Tibial artery (tissue), 4 donors: Measurements from ENCODE around the gene TTC21A.
A peak's percentile ranks its signal among the peaks of the same experiment; 100 is the strongest.

Experiments used
- DNase-seq, 2 donors: peaks; one replicate each; pipeline ENCODE4 v3.0.0-alpha.2; 2019
- H3K27ac ChIP-seq, 2 donors: fragments of 200-600 bp; sonication (generic) in 1 of 2; 1 replicate in 1 of 2; 2 replicates in 1 of 2; pipeline ENCODE4 v1.5.1; 2018 to 2019; ENCODE audit warnings: mild to moderate bottlenecking in 1 of 2
- H3K27me3 ChIP-seq, 2 donors: fragments of 200-600 bp; sonication (generic) in 1 of 2; one replicate each; pipeline versions ENCODE4 v1.5.1 to v1.6.0; 2016 to 2019
- H3K36me3 ChIP-seq, 3 donors: fragments of 200-600 bp; sonication (generic) in 2 of 3; one replicate each; pipeline ENCODE4 v1.5.1; 2016 to 2019; ENCODE audit warnings: mild to moderate bottlenecking in 2 of 3
- H3K4me1 ChIP-seq, 4 donors: fragments of 200-600 bp; sonication (generic) in 2 of 4; 1 replicate in 3 of 4; 2 replicates in 1 of 4; pipeline ENCODE4 v1.5.1; 2016 to 2019
- H3K4me3 ChIP-seq, 2 donors: fragments of 200-600 bp; sonication (generic) in 1 of 2; 1 replicate in 1 of 2; 2 replicates in 1 of 2; pipeline ENCODE4 v1.5.1; 2018 to 2019; ENCODE audit warnings: mild to moderate bottlenecking in 2 of 2
- H3K9me3 ChIP-seq, 3 donors: fragments of 200-600 bp; sonication (generic) in 1 of 3; one replicate each; pipeline ENCODE4 v1.5.1; 2016 to 2019
- intact Hi-C: fragments of 100-400 bp; cut with DNase I; formaldehyde crosslinking; loops from one replicate; pipeline ENCODE4 v1.15.0; 2023; ENCODE audit warnings: low total_unique reads
- TF ChIP-seq, protein P1 (sequence below), 2 experiments: fragments of 200-600 bp in 1 of 2; fragments of 450-650 bp in 1 of 2; IDR thresholded peaks; one replicate each; pipeline ENCODE4 v1.5.1; 2017 to 2019; ENCODE audit warnings: antibody characterized with exemption in 2 of 2, mild to moderate bottlenecking in 1 of 2, moderate library complexity in 1 of 2

Gene TTC21A

DNA sequence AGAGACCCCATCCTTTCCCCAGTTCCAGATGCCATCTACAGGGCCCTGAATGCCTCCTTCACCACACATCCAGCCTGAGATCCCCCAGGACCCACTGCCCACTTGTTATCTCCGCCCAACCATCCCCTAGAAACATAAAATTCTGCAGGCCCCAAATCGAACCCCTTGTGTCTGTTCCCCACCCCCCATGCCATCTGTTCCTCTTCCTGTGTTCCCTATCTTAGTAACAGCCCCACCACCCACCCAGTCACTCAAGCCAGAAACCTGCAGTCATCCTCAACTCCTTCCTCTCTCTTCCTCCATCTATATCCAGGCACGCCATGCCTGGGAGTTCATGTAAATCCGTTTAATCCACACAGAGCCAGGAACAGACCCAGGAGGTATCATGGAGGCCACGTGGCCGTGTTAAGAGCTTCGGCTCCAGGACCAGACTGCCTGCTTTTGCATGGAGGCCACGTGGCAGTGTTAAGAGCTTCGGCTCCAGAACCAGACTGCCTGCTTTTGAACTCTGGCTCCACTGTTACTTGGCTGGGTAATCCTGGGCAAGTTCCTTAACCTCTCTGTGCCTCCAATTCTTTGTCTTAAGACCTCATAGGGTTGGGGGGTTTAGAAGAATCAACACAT, 41.1 kb downstream of the TTC21A start:
- no peaks in the 10 kb centered on the region for H3K27me3 ChIP-seq
- TF ChIP-seq, protein P1, sequence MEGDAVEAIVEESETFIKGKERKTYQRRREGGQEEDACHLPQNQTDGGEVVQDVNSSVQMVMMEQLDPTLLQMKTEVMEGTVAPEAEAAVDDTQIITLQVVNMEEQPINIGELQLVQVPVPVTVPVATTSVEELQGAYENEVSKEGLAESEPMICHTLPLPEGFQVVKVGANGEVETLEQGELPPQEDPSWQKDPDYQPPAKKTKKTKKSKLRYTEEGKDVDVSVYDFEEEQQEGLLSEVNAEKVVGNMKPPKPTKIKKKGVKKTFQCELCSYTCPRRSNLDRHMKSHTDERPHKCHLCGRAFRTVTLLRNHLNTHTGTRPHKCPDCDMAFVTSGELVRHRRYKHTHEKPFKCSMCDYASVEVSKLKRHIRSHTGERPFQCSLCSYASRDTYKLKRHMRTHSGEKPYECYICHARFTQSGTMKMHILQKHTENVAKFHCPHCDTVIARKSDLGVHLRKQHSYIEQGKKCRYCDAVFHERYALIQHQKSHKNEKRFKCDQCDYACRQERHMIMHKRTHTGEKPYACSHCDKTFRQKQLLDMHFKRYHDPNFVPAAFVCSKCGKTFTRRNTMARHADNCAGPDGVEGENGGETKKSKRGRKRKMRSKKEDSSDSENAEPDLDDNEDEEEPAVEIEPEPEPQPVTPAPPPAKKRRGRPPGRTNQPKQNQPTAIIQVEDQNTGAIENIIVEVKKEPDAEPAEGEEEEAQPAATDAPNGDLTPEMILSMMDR (IDR thresholded peaks at IDR 0.05): no peak
- peak in 1 of 2 donors; percentile 61 for DNase-seq
- peaks cover 18 to 31% (median 31%) of the 10 kb centered on the region in 3 donors for H3K36me3 ChIP-seq
- H3K9me3 ChIP-seq: no peaks in the 10 kb centered on the region
- H3K4me3 ChIP-seq: peak overlapping the region; percentile 21 to 42
- H3K27ac ChIP-seq: peak overlapping the region; percentile 98 to 100
- peaks cover 0 to 78% (median 64%) of the 10 kb centered on the region in 4 donors for H3K4me1 ChIP-seq
- intact Hi-C loops: no loop called here

DNA sequence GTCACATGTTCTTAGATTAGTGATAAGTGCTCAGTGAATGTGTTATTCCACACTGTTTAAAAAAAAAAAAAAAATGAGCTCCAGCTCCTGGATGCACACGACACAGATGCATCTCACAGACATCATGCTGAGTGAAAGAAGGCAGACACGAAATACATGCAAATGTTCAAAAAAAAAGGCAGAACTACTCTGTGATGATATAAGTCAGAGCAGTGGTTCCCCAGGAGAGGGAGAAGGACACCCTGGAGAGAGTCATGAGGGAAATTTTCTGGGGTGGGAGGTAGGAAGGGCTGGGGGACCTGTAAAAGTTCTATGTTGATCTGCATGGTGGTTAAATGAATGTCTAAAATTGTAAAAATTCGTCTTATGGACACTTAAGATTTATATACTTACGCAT, 41.6 kb downstream of the TTC21A start:
- Histone ChIP-seq H3K9me3 (no peaks in the 10 kb centered on the region), H3K36me3 (peaks cover 13 to 26% (median 26%) of the 10 kb centered on the region in 3 donors), H3K4me1 (peaks cover 0 to 76% (median 67%) of the 10 kb centered on the region in 4 donors), H3K27ac (peak overlapping the region; percentile 98 to 100), H3K27me3 (no peaks in the 10 kb centered on the region), H3K4me3 (peak overlapping the region in 1 of 2 donors; percentile 94)
- no peak for DNase-seq
- TF ChIP-seq, protein P1 (IDR thresholded peaks at IDR 0.05): no peak
- intact Hi-C loops: no loop called here

DNA sequence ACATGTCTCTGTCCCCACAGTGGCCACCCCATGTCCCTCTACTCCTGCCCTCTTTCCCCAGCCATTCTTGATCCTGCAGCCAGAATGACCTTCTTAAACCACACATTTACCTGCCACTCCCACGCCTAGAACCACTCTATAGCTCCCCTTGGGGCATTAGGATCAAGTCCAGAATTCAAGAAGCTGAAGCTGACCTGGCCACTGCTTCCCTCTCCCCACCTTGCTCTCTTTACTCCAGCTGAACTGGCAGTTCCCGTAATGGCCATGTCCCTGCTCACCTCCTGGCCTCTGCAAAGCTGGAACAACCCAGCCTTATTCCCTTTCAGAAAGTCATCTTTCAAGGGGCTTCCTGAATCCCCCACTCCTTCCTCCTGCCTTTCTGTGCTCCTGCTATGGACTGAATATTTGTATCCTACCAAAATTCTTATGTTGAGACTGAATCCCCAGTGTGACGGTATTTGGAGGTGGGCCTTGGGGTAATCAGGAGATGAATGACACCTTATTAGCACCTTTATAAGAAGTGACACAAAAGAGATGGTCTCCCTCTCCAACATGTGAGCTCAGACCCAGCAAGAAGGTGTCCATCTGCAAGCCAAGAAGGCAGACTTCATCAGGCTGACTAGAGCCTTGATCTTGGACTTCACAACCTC, 42.1 kb downstream of the TTC21A start:
- TF ChIP-seq, protein P1 (IDR thresholded peaks at IDR 0.05): no peak
- Histone ChIP-seq H3K9me3 (no peaks in the 10 kb centered on the region), H3K4me3 (peak overlapping the region in 1 of 2 donors; percentile 94)

DNA sequence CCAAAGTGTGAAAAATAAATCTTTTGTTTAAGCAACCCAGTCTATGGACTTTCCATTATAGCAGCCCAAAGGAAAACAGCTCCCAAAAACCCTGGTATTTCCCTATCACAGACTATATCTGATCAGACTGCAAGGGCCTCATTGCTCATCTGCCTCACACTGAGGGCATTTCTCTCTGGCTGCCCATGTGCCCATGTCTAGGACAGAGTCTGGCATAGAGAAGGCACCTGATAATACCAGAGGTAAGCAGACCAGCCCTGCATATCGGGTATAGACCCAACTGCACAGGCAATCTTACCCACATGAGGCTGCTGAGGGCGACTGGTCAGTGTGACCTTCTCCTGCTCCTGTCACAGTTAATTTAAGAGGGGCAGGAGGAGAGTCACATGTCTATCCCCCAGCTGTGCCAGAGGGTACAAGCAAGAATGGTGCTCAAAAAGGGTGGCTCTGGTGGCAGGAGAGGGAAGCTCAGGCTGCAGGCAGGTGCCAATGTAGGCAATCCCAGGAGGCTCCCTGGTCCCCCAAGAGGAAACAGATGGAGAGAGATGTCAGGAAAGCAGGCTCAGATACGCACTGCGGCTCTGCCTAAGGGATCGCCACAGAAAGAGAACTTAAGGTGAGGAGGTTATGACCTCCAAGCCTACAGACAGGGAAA, 42.8 kb downstream of the TTC21A start:
- Histone ChIP-seq H3K9me3 (no peaks in the 10 kb centered on the region), H3K4me1 (peaks cover 0 to 80% (median 68%) of the 10 kb centered on the region in 4 donors), H3K4me3 (peak overlapping the region; percentile 86 to 94), H3K27me3 (no peaks in the 10 kb centered on the region), H3K36me3 (peaks cover under 1 to 13% (median 13%) of the 10 kb centered on the region in 3 donors), H3K27ac (peak overlapping the region; percentile 98 to 100)
- intact Hi-C loops: no loop called here
- TF ChIP-seq, protein P1 (IDR thresholded peaks at IDR 0.05): peak; percentile 17 to 21
- DNase-seq: peak in 1 of 2 donors; percentile 68

More for the DNA sequence above, 42.1 kb downstream of the TTC21A start:
- Histone ChIP-seq H3K36me3 (peaks cover 7 to 20% (median 20%) of the 10 kb centered on the region in 3 donors), H3K27ac (peak overlapping the region; percentile 98 to 100), H3K4me1 (peaks cover 0 to 80% (median 68%) of the 10 kb centered on the region in 4 donors), H3K27me3 (no peaks in the 10 kb centered on the region)
- peak in 1 of 2 donors; percentile 57 for DNase-seq
- intact Hi-C loops: no loop called here

DNA sequence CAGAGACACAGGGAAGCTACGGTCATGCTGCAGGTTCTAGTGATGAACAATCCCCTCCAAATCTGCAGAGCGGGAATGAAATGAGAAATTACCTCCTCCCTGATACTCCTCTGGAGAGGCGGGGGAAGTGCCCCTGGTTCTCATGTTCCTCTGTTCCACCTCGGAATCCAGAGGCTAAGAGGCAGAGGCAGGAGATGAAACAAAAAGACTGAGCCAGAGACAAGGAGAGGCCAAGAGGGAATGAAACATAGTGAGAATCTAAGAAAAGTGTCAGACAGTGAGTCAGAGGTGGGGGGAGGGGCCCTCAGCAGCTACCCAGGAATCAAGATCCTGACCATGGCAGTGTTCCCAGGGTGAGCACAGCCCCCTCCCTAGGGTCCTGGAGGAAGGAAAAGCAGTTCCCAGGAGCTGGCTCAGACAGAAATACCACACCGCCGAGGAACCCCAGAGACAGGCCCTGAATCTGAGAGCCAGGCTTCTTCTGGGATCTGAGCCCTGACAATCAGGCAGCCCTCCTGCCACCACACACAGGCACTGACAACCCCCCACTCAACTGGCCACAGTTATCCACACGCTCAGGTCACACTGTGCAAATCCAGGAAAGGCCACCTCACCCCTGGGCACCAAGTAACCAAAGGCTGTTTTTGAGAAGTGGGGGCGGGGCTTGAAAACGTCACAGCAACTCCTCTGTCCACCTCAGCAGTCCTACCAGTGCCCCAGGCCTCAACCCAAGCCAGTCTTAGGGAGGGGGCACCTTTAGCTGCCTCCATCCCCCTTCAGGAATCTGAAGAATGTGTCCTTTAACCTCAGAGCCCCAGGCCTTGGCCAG, 43.5 kb downstream of the TTC21A start:
- Histone ChIP-seq H3K36me3 (peaks cover 0 to 6% (median 6%) of the 10 kb centered on the region in 3 donors), H3K27ac (peak overlapping the region; percentile 98 to 100), H3K27me3 (no peaks in the 10 kb centered on the region), H3K4me3 (peak overlapping the region; percentile 86 to 94), H3K4me1 (peaks cover 0 to 72% (median 62%) of the 10 kb centered on the region in 4 donors), H3K9me3 (no peaks in the 10 kb centered on the region)
- peak; percentile 95 to 97 for DNase-seq
- TF ChIP-seq, protein P1 (IDR thresholded peaks at IDR 0.05): no peak
- intact Hi-C loops: no loop called here
